C4-2B (cell line): ENCODE results near the gene YIPF3.

Experiments used
- ZFX ChIP-seq: fragments of 450-650 bp; IDR thresholded peaks from 2 replicates; pipeline ENCODE4 v1.6.1; 2017
- TF ChIP-seq, protein P1 (sequence below): fragments of 450-650 bp; conservative IDR thresholded peaks from 2 replicates; pipeline ENCODE4 v1.5.1; 2017; ENCODE audit warnings: mild to moderate bottlenecking

- TF ChIP-seq, protein P1, sequence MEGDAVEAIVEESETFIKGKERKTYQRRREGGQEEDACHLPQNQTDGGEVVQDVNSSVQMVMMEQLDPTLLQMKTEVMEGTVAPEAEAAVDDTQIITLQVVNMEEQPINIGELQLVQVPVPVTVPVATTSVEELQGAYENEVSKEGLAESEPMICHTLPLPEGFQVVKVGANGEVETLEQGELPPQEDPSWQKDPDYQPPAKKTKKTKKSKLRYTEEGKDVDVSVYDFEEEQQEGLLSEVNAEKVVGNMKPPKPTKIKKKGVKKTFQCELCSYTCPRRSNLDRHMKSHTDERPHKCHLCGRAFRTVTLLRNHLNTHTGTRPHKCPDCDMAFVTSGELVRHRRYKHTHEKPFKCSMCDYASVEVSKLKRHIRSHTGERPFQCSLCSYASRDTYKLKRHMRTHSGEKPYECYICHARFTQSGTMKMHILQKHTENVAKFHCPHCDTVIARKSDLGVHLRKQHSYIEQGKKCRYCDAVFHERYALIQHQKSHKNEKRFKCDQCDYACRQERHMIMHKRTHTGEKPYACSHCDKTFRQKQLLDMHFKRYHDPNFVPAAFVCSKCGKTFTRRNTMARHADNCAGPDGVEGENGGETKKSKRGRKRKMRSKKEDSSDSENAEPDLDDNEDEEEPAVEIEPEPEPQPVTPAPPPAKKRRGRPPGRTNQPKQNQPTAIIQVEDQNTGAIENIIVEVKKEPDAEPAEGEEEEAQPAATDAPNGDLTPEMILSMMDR = no peak
- TF ChIP-seq ZFX = no peak
These were observed 45.3 kb downstream of the YIPF3 start for GRCh38 chr6:43471399-43471798.
